HepG2 (cell line): ENCODE data around the gene ABCA13.

Source experiments
- CTCF ChIP-seq: sonication (generic); formaldehyde crosslinking; IDR thresholded peaks from 2 replicates; pipeline ENCODE4 v1.5.0; 2020; ENCODE audit warnings: mild to moderate bottlenecking, missing genetic modification reagents, moderate library complexity
- E2F1 ChIP-seq: sonication (generic); formaldehyde crosslinking; IDR thresholded peaks from 2 replicates; pipeline ENCODE4 v1.5.0; 2020; ENCODE audit warnings: missing genetic modification reagents
- NAIF1 ChIP-seq: sonication (generic); formaldehyde crosslinking; IDR thresholded peaks from 2 replicates; pipeline ENCODE4 v1.5.0; 2020; ENCODE audit warnings: mild to moderate bottlenecking, missing genetic modification reagents, borderline replicate concordance
- SP1 ChIP-seq, 2 experiments: fragments of 450-650 bp in 1 of 2; sonication (generic) in 1 of 2; formaldehyde crosslinking in 1 of 2; IDR thresholded peaks; 2 replicates each; pipeline versions ENCODE4 v1.4.0 to v1.6.1; 2016 to 2020; ENCODE audit warnings: missing genetic modification reagents in 1 of 2
- ZNF549 ChIP-seq: sonication (generic); formaldehyde crosslinking; IDR thresholded peaks from 2 replicates; pipeline ENCODE4 v1.5.0; 2020; ENCODE audit warnings: missing genetic modification reagents

GRCh38 chr7:48563334-48563733 is 392.1 kb downstream of the ABCA13 start:
- no peak for TF ChIP-seq ZNF549
- no peak for TF ChIP-seq NAIF1 (CRISPR knock-in tag)
- no peak for TF ChIP-seq SP1 (IDR thresholded peaks at IDR 0.05)
- TF ChIP-seq SP1 (CRISPR knock-in tag; IDR thresholded peaks at IDR 0.05): no peak
- no peak for TF ChIP-seq CTCF (CRISPR knock-in tag)
- TF ChIP-seq E2F1 (CRISPR knock-in tag): no peak
